Adrenal gland (tissue), 5 donors: Measurements from ENCODE around the gene SBNO2.

Experiments
- POLR2A ChIP-seq, 2 donors: fragments of 450-650 bp; IDR thresholded peaks; one replicate each; pipeline ENCODE4 v1.6.1; 2017; ENCODE audit warnings: antibody characterized with exemption in 2 of 2, mild to moderate bottlenecking in 2 of 2, moderate library complexity in 1 of 2
- TF ChIP-seq, protein P1 (sequence below), 6 experiments: fragments of 450-650 bp in 4 of 6; fragments of 200-600 bp in 2 of 6; sonication (generic) in 1 of 6; IDR thresholded peaks; 1 replicate in 5 of 6; 2 replicates in 1 of 6; pipeline versions ENCODE4 v1.5.1 to v1.8.0; 2016 to 2021; ENCODE audit warnings: antibody characterized with exemption in 6 of 6, mild to moderate bottlenecking in 2 of 6, moderate library complexity in 1 of 6
- donor health status: DM: no; HTN: no; CAD: no.

DNA sequence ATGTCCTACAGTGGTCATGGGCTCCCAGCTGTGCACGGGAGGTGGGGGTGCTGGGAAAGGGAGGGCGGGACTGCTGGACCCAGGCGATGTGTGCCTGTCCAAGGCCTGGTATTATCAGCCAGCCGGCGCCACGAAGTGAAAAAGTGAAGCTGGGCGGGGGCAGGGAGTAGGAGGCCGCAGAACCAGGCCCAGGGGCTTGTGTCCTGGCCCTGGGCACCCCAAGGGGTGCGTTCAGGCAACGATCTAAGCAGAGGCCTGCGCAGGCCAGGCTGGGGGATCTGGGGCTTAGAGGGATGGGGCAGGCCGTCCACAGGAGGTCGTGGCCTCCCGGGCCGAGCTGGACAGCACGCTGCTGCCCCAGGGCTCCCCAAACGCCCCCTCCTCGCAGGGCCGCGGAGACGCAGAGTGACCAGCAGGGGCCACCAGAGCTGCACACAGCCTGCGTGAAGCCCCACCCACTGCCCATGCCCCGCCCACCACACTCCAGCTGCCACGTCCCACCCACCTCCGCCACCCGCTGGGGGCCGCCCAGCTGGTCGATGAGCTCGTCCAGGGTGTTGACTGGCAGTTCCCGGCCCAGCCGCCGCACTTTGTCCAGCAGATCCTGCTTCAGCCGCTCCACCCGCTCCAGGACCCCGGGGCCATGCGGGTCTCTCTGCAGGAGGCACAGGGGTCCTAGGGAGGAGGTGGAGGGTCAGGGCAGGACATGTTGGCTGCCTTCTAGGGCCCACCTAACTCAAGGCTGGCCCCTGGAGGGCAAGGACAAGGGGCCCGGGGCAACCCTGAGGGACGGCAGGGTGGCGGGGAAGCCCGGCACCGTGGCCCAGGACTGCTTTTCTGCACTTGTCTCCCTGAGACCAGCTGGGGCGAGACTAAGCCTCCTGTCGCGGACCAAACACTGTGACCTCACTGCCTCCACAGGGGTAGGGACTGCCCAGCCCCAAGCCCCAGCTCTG lies 60.8 kb downstream of the SBNO2 start:
- TF ChIP-seq, protein P1, sequence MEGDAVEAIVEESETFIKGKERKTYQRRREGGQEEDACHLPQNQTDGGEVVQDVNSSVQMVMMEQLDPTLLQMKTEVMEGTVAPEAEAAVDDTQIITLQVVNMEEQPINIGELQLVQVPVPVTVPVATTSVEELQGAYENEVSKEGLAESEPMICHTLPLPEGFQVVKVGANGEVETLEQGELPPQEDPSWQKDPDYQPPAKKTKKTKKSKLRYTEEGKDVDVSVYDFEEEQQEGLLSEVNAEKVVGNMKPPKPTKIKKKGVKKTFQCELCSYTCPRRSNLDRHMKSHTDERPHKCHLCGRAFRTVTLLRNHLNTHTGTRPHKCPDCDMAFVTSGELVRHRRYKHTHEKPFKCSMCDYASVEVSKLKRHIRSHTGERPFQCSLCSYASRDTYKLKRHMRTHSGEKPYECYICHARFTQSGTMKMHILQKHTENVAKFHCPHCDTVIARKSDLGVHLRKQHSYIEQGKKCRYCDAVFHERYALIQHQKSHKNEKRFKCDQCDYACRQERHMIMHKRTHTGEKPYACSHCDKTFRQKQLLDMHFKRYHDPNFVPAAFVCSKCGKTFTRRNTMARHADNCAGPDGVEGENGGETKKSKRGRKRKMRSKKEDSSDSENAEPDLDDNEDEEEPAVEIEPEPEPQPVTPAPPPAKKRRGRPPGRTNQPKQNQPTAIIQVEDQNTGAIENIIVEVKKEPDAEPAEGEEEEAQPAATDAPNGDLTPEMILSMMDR (IDR thresholded peaks at IDR 0.05): peak; percentile 78 to 95 (median 91)
- peak in 1 of 2 donors; percentile 51 for TF ChIP-seq POLR2A (IDR thresholded peaks at IDR 0.05)
